Heart right ventricle (tissue), 16 donors: Measurements from ENCODE around the gene ANXA1. TPM values are rescaled to one million over a fixed set of nuclear protein-coding genes. Genes with fewer than 3 reads are reported as not detected.

Experiments used
- ATAC-seq, 8 donors: fragments of 200-7000 bp; cut with Tn5 transposase; one replicate each; pipeline ENCODE4 v1.9.1; 2020; ENCODE audit warnings: mild to moderate bottlenecking in 8 of 8, moderate library complexity in 8 of 8, moderate number of reproducible peaks in 1 of 8
- DNase-seq, 2 donors: peaks; one replicate each; pipeline ENCODE4 v3.0.0-alpha.2; 2020
- H3K27ac ChIP-seq, 10 donors: fragments of 200-600 bp; sonication (generic) in 2 of 10; one replicate each; pipeline versions ENCODE4 v1.5.0 to v1.8.0; 2020 to 2022; ENCODE audit warnings: mild to moderate bottlenecking in 3 of 10
- H3K27me3 ChIP-seq, 7 donors: fragments of 200-600 bp; one replicate each; pipeline ENCODE4 v1.8.0; 2021 to 2022; ENCODE audit warnings: mild to moderate bottlenecking in 2 of 7
- H3K36me3 ChIP-seq, 9 donors: fragments of 200-600 bp; sonication (generic) in 1 of 9; one replicate each; pipeline versions ENCODE4 v1.5.0 to v1.8.0; 2020 to 2022; ENCODE audit warnings: mild to moderate bottlenecking in 2 of 9
- H3K4me1 ChIP-seq, 9 donors: fragments of 200-600 bp; sonication (generic) in 1 of 9; one replicate each; pipeline versions ENCODE4 v1.5.0 to v1.8.0; 2020 to 2022; ENCODE audit warnings: mild to moderate bottlenecking in 4 of 9
- H3K4me3 ChIP-seq, 10 donors: fragments of 200-600 bp; sonication (generic) in 2 of 10; one replicate each; pipeline versions ENCODE4 v1.5.0 to v1.8.0; 2020 to 2022; ENCODE audit warnings: mild to moderate bottlenecking in 7 of 10, moderate library complexity in 2 of 10
- H3K9me3 ChIP-seq, 11 donors: fragments of 200-600 bp in 10 of 11; sonication (generic) in 2 of 11; one replicate each; pipeline versions ENCODE4 v1.5.0 to v1.8.0; 2013 to 2022; ENCODE audit warnings: mild to moderate bottlenecking in 2 of 11, control low read depth in 1 of 11, moderate library complexity in 1 of 11
- WGBS, 2 donors: extraction: QIAGEN DNeasy Blood & Tissue Kit; methylation state at CpG; one replicate each; pipeline ENCODE4 v1.1.7; 2013; ENCODE audit warnings: inconsistent platforms in 1 of 2; 5-methylcytosine and 5-hydroxymethylcytosine counted together
- intact Hi-C, 10 donors: fragments of 100-400 bp; cut with DNase I; formaldehyde crosslinking; loops; one replicate each; pipeline versions ENCODE4 v1.11.1 to v1.14.2; 2022
- polyA plus RNA-seq, 2 donors: library from polyadenylated mRNA; stranded (reverse); fragments of 200-250 nt; gene quantifications; one replicate each; pipeline ENCODE4 v1.2.3, GENCODE V29; 2013
- total RNA-seq, 10 donors: library from RNA; stranded (reverse); fragmentation: NEBNext Ultra II Directional in 3 of 10; extraction: Animal tissue kit (Norgen Biotek cat#: 25700) in 3 of 10; gene quantifications; one replicate each; pipeline versions ENCODE4 v1.2.1 to v1.2.4, GENCODE V29; 2021 to 2023
- TF ChIP-seq, protein P1 (sequence below), 9 donors: fragments of 200-600 bp; sonication (generic) in 2 of 9; IDR thresholded peaks; one replicate each; pipeline versions ENCODE4 v1.5.0 to v1.8.0; 2021 to 2022; ENCODE audit warnings: antibody characterized with exemption in 9 of 9, mild to moderate bottlenecking in 5 of 9, moderate library complexity in 1 of 9
- donor health status: Arrhythmogenic right ventricular cardiomyopathy.
- donor health status: ischemic (EF 13 %, LVEDD 7.1; RV severe dilation, severe dysfunction).
- donor health status: healthy with polysubstance abuse.
- donor health status: DM: no; HTN: yes; CAD: no.
- donor health status: DM: no; HTN: no; CAD: no.
- donor health status: ischemic (EF 25% LVEDD 6.9; RV normal size, moderate dysfunction).
- donor health status: ischemic (EF 25% LVEDD 5.7; RV mildly dilated, moderate dysfunction).
- donor health status: healthy.
- donor health status: DM: yes; HTN: yes; CAD: no.
- donor health status: Ischemic cardiomyopathy.
- donor health status: ischemic (EF 35%, LVEDD 5.7; RV mildly dilated, moderate dysfunction).
- donor health status: nonischemic (EF 11% LVEDD 7.7; RV severe dilation, severe dysfunction).
- donor health status: DM: yes; HTN: yes; CAD: no.
- donor health status: PGD.
- donor health status: ischemic (EF 29% LVEDD 5.4; RV normal size, mild dysfunction).
- donor health status: nonischemic (EF 23%, LVEDD 6.1; RV moderate dilation, normal function).

ANXA1 gene
- total and polyA plus RNA-seq, 12 donors, result 21.1 to 126 (median 40.7) TPM

- Histone ChIP-seq H3K9me3 (no peaks in the 10 kb centered on the region), H3K4me3 (no peak overlapping the region), H3K36me3 (no peaks in the 10 kb centered on the region), H3K27ac (no peak overlapping the region), H3K27me3 (peaks cover 0 to 10% (median 0%) of the 10 kb centered on the region in 7 donors), H3K4me1 (peaks cover 0 to 16% (median 0%) of the 10 kb centered on the region in 9 donors)
- DNase-seq (no peak), ATAC-seq (no peak)
- intact Hi-C loops, result loop anchor here in 6 of 10 donors (5.0 to 10.0 kb wide), 6 partner anchors 360 to 1540 kb away; no protein-coding TSS in a partner anchor
- TF ChIP-seq, protein P1, sequence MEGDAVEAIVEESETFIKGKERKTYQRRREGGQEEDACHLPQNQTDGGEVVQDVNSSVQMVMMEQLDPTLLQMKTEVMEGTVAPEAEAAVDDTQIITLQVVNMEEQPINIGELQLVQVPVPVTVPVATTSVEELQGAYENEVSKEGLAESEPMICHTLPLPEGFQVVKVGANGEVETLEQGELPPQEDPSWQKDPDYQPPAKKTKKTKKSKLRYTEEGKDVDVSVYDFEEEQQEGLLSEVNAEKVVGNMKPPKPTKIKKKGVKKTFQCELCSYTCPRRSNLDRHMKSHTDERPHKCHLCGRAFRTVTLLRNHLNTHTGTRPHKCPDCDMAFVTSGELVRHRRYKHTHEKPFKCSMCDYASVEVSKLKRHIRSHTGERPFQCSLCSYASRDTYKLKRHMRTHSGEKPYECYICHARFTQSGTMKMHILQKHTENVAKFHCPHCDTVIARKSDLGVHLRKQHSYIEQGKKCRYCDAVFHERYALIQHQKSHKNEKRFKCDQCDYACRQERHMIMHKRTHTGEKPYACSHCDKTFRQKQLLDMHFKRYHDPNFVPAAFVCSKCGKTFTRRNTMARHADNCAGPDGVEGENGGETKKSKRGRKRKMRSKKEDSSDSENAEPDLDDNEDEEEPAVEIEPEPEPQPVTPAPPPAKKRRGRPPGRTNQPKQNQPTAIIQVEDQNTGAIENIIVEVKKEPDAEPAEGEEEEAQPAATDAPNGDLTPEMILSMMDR (IDR thresholded peaks at IDR 0.05), result no peak
- 62 to 79% methylated on average over 4 of the region's 4 CpGs for WGBS, 2 donors
Measured at GRCh38 chr9:73204936-73205335, 53.3 kb downstream of the ANXA1 start.

- intact Hi-C loops, result loop anchor here in 4 of 10 donors (10.0 kb wide), 4 partner anchors 358 to 1538 kb away; no protein-coding TSS in a partner anchor
- Histone ChIP-seq H3K27me3 (peaks cover 0 to 15% (median 0%) of the 10 kb centered on the region in 7 donors), H3K4me1 (peaks cover 0 to 11% (median 0%) of the 10 kb centered on the region in 9 donors), H3K36me3 (no peaks in the 10 kb centered on the region), H3K27ac (no peak overlapping the region), H3K4me3 (no peak overlapping the region), H3K9me3 (no peaks in the 10 kb centered on the region)
- DNase-seq (no peak), ATAC-seq (no peak)
- TF ChIP-seq, protein P1 (IDR thresholded peaks at IDR 0.05), result no peak
- WGBS, 2 donors, result 94 to 97% methylated on average over 1 of the region's 1 CpG
Measured at GRCh38 chr9:73206851-73207250, 55.2 kb downstream of the ANXA1 start.

DNA sequence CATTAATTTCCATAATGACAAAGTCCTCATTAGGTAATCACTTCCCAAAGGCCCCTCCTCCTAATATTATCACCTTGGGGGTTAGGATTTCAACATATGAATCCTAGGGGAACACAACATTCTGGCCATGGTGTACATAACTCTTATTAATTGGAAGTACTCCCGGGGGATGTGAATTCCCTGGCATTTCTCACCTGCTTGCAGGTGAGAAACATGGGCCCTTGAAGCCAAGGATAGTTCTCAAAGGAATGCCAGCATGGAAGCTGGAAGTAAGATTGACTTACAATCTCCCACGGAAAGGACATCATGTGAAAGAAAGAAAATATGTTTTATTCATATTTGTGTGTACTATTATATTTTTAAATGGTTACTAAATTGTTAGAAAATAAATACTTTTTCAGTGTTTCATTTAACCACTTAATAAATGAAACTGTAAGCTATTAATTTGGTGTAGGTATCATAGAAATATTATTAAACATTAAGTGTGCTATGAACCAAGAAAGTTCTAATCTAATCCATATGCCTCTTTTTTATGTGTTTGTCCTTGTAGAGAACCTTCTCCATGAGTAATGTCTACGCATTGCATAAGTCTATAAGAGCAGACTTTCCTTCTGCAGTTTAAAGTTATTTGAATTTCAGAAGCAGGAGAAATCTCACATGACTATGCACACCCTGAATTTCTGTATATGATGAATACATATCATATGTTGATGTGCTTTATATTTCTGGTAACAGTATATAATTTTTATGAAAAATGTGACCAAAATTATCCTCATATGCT, 59.4 kb downstream of the ANXA1 start:
- no peaks in the 10 kb centered on the region for H3K9me3 ChIP-seq
- ATAC-seq (no peak), DNase-seq (no peak)
- H3K4me1 ChIP-seq, result peaks cover 0 to 12% (median 0%) of the 10 kb centered on the region in 9 donors
- intact Hi-C loops, result no loop called here
- no peak overlapping the region for H3K27ac ChIP-seq
- TF ChIP-seq, protein P1 (IDR thresholded peaks at IDR 0.05), result no peak
- H3K36me3 ChIP-seq, result no peaks in the 10 kb centered on the region
- 39 to 49% methylated on average over 3 of the region's 3 CpGs for WGBS, 2 donors
- no peak overlapping the region for H3K4me3 ChIP-seq
- peaks cover 0 to 15% (median 0%) of the 10 kb centered on the region in 7 donors for H3K27me3 ChIP-seq

DNA sequence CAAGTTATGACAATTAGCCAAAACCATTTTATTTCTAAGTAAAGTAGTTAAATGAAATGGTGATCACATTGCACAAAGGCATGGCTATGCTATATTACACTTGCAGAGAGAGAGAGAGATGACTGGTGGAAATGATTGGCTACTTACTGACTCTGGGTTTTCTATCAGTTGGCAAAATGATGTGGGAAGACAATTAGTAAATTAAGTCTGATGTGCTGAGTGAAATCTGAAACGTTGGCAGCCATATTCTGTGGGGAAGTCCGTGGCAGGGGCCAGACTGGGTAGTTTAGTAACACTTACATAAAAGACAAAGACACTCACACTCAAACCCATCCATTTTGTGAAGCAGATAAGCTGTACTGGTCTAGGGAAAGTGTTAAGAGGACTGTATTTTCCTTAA, 61.6 kb downstream of the ANXA1 start:
- TF ChIP-seq, protein P1 (IDR thresholded peaks at IDR 0.05), result no peak
- intact Hi-C loops, result no loop called here
- Histone ChIP-seq H3K9me3 (no peaks in the 10 kb centered on the region), H3K27me3 (peaks cover 0 to 32% (median 4%) of the 10 kb centered on the region in 7 donors), H3K4me3 (no peak overlapping the region), H3K4me1 (peaks cover 0 to 12% (median 0%) of the 10 kb centered on the region in 9 donors), H3K27ac (no peak overlapping the region), H3K36me3 (no peaks in the 10 kb centered on the region)
- DNase-seq (no peak), ATAC-seq (no peak)
- 40 to 44% methylated on average over 2 of the region's 2 CpGs for WGBS, 2 donors
